Tibial artery (tissue), 4 donors: ENCODE results near the gene YDJC.

Source experiments
- DNase-seq, 2 donors: peaks; one replicate each; pipeline ENCODE4 v3.0.0-alpha.2; 2019
- H3K27ac ChIP-seq, 2 donors: fragments of 200-600 bp; sonication (generic) in 1 of 2; 1 replicate in 1 of 2; 2 replicates in 1 of 2; pipeline ENCODE4 v1.5.1; 2018 to 2019; ENCODE audit warnings: mild to moderate bottlenecking in 1 of 2
- H3K27me3 ChIP-seq, 2 donors: fragments of 200-600 bp; sonication (generic) in 1 of 2; one replicate each; pipeline versions ENCODE4 v1.5.1 to v1.6.0; 2016 to 2019
- H3K36me3 ChIP-seq, 3 donors: fragments of 200-600 bp; sonication (generic) in 2 of 3; one replicate each; pipeline ENCODE4 v1.5.1; 2016 to 2019; ENCODE audit warnings: mild to moderate bottlenecking in 2 of 3
- H3K4me1 ChIP-seq, 4 donors: fragments of 200-600 bp; sonication (generic) in 2 of 4; 1 replicate in 3 of 4; 2 replicates in 1 of 4; pipeline ENCODE4 v1.5.1; 2016 to 2019
- H3K4me3 ChIP-seq, 2 donors: fragments of 200-600 bp; sonication (generic) in 1 of 2; 1 replicate in 1 of 2; 2 replicates in 1 of 2; pipeline ENCODE4 v1.5.1; 2018 to 2019; ENCODE audit warnings: mild to moderate bottlenecking in 2 of 2
- H3K9me3 ChIP-seq, 3 donors: fragments of 200-600 bp; sonication (generic) in 1 of 3; one replicate each; pipeline ENCODE4 v1.5.1; 2016 to 2019
- intact Hi-C: fragments of 100-400 bp; cut with DNase I; formaldehyde crosslinking; loops from one replicate; pipeline ENCODE4 v1.15.0; 2023; ENCODE audit warnings: low total_unique reads
- TF ChIP-seq, protein P1 (sequence below), 2 experiments: fragments of 200-600 bp in 1 of 2; fragments of 450-650 bp in 1 of 2; IDR thresholded peaks; one replicate each; pipeline ENCODE4 v1.5.1; 2017 to 2019; ENCODE audit warnings: antibody characterized with exemption in 2 of 2, mild to moderate bottlenecking in 1 of 2, moderate library complexity in 1 of 2

YDJC gene

DNA sequence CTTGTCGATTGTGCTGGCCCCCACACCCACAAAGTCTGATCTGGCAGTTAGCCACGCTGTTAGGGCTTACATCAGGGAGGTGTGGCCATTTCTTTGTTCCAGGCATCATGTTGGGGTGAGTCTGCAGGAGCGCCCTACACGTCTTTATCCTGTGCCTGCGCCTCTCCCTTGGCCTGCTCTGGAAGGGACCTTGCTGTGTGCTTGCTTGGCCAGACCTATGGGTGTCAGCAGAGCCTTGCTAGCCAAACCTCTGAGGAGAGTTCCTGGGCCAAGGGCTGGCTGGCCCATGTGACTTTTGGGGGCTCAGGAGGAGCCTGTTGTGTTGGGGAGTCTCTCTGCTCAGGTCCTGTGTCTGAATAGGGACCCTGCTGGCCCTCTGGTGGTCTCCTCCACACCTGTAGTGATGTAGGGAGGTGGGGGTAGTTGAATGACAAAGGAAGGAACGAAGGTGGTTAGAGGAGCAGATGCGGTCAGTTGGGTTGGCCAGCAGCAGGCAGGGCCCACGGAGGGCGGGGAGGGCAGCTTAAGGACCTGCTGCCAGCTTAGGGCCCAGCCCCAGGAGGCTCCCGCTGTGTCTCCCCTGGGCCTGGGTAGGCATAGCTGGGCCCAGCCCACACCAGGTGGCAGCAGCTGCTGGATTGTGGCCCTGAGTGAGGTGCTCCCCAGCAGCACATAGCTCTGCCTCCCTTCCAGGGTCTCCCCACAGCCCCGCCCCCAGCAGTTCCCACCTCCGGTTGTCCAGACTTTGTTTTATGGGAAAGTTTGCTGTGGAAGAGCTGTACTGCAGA lies 43.9 kb upstream of the YDJC start:
- intact Hi-C loops, result no loop called here
- H3K4me3 ChIP-seq, result no peak overlapping the region
- peaks cover 47 to 88% (median 61%) of the 10 kb centered on the region in 3 donors for H3K36me3 ChIP-seq
- H3K9me3 ChIP-seq, result no peaks in the 10 kb centered on the region
- H3K27me3 ChIP-seq, result no peaks in the 10 kb centered on the region
- DNase-seq, result no peak
- H3K27ac ChIP-seq, result no peak overlapping the region
- TF ChIP-seq, protein P1, sequence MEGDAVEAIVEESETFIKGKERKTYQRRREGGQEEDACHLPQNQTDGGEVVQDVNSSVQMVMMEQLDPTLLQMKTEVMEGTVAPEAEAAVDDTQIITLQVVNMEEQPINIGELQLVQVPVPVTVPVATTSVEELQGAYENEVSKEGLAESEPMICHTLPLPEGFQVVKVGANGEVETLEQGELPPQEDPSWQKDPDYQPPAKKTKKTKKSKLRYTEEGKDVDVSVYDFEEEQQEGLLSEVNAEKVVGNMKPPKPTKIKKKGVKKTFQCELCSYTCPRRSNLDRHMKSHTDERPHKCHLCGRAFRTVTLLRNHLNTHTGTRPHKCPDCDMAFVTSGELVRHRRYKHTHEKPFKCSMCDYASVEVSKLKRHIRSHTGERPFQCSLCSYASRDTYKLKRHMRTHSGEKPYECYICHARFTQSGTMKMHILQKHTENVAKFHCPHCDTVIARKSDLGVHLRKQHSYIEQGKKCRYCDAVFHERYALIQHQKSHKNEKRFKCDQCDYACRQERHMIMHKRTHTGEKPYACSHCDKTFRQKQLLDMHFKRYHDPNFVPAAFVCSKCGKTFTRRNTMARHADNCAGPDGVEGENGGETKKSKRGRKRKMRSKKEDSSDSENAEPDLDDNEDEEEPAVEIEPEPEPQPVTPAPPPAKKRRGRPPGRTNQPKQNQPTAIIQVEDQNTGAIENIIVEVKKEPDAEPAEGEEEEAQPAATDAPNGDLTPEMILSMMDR (IDR thresholded peaks at IDR 0.05), result no peak
- H3K4me1 ChIP-seq, result no peaks in the 10 kb centered on the region

- DNase-seq, result no peak
- intact Hi-C loops, result no loop called here
Measured at GRCh38 chr22:21672107-21672629, 42.3 kb upstream of the YDJC start.

GRCh38 chr22:21669026-21669425 lies 39.2 kb upstream of the YDJC start:
- H3K9me3 ChIP-seq, result no peaks in the 10 kb centered on the region
- H3K4me1 ChIP-seq, result peaks cover 0 to 15% (median 9%) of the 10 kb centered on the region in 4 donors
- peaks cover 34 to 46% (median 42%) of the 10 kb centered on the region in 3 donors for H3K36me3 ChIP-seq
- H3K4me3 ChIP-seq, result no peak overlapping the region
- intact Hi-C loops, result no loop called here
- H3K27me3 ChIP-seq, result no peaks in the 10 kb centered on the region
- no peak overlapping the region for H3K27ac ChIP-seq
- no peak for DNase-seq
- TF ChIP-seq, protein P1 (IDR thresholded peaks at IDR 0.05), result no peak

More at GRCh38 chr22:21672107-21672629, 42.3 kb upstream of the YDJC start:
- no peaks in the 10 kb centered on the region for H3K9me3 ChIP-seq
- H3K27ac ChIP-seq, result no peak overlapping the region
- H3K27me3 ChIP-seq, result no peaks in the 10 kb centered on the region
- H3K4me3 ChIP-seq, result no peak overlapping the region
- TF ChIP-seq, protein P1 (IDR thresholded peaks at IDR 0.05), result no peak
- peaks cover 47 to 74% (median 61%) of the 10 kb centered on the region in 3 donors for H3K36me3 ChIP-seq
- peaks cover 0 to 4% (median 1%) of the 10 kb centered on the region in 4 donors for H3K4me1 ChIP-seq

- TF ChIP-seq, protein P1 (IDR thresholded peaks at IDR 0.05), result no peak
- Histone ChIP-seq H3K36me3 (peaks cover 14 to 24% (median 19%) of the 10 kb centered on the region in 3 donors), H3K27ac (peak overlapping the region; percentile 87 to 94), H3K9me3 (no peaks in the 10 kb centered on the region), H3K4me3 (peak overlapping the region; percentile 67 to 95), H3K27me3 (no peaks in the 10 kb centered on the region), H3K4me1 (peaks cover 0 to 15% (median 9%) of the 10 kb centered on the region in 4 donors)
- intact Hi-C loops, result no loop called here
- DNase-seq, result no peak
Measured at GRCh38 chr22:21666786-21667185, 37.0 kb upstream of the YDJC start.

- intact Hi-C loops, result no loop called here
- DNase-seq, result no peak
- Histone ChIP-seq H3K27me3 (peaks cover 0 to 7% of the 10 kb centered on the region in 2 donors), H3K27ac (peak overlapping the region; percentile 87 to 94), H3K4me3 (peak overlapping the region; percentile 67 to 95), H3K4me1 (peaks cover 0 to 15% (median 9%) of the 10 kb centered on the region in 4 donors), H3K36me3 (peaks cover 0 to 9% (median 8%) of the 10 kb centered on the region in 3 donors), H3K9me3 (no peaks in the 10 kb centered on the region)
- TF ChIP-seq, protein P1 (IDR thresholded peaks at IDR 0.05), result no peak
Measured at GRCh38 chr22:21665047-21665851, 35.4 kb upstream of the YDJC start.
